Measurements from ENCODE around the gene TBL2.
"Not testable (repeated sequence)": the region's sequence is repeated elsewhere in the genome, so short reads cannot be mapped to it uniquely, and the experiment has no call there.

TBL2 gene

DNA sequence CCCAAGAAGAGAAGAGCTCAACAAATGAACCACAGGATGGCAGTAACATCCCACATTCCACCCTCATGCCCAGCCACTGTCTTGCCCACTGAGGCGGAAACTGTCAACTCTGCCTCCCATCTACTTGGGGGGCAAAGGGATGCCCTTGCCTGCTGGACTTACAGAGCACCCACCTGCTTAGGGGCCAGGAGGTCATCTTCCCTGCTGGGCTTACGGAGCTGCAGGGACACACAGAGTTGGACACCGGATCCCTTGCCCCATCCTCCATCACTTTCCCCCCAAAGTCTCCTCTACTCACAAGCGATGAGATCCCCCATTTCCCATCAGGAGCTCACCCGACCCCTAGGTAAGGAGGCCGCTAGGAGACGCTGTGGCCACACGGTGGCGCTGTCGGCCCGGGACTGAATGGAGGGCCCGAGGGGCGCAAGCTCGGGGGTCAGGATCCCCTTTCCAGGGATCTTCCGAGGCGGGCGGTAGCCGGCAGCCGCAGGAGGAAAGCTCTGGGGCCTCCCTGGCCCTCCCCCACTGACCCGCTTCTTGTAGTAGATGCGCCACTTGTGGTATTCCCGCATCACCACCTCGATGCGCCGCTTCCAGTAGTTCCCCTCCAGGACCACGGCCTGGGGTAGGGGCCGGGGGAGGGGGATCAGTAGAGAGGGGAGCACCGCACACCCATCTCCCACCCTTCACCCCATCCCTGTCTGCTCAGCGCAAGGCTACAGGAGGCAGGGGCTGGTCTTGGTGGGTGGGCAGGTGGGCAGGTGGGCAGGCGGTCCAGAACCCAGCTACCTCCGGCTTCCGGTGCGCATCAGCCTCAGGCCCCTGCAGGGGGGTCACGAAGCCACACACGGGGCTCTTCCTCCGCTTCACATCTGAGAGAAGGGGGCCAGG lies 28.7 kb upstream of the TBL2 start:
- peak; percentile 73 for DNase-seq

DNA sequence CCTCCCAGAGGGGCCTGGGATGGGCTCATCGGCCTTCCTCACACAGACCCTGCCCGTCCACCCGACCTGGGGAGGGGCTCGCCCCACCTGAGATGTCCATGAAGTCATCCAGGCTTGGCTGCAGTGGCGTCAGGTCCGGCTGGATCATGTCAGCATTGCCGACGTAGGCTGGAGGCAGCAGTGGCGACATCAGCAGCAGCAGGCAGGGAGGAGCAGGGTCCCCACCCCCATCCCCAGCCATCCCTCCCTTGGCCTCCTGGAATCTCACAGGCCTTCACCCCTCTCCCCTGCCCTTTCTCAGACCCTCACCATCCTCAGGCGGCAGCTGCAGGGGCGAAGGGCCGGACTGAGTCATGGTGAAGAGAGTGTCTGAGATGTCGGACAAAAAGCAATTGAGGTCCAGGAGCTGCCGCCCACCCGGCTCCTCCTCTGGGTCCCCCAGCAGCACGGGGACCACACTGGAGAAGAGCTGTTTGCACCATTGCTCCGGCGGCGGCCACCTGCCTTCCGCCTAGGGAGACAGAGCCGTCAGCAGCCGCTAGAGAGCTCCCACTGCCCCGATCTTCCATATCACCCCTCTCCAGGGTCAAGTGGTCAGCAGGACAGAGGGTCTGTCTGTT lies 27.3 kb upstream of the TBL2 start:
- no peak for DNase-seq

- DNase-seq = no peak
These were observed 24.6 kb upstream of the TBL2 start for GRCh38 chr7:73602721-73603651.

DNA sequence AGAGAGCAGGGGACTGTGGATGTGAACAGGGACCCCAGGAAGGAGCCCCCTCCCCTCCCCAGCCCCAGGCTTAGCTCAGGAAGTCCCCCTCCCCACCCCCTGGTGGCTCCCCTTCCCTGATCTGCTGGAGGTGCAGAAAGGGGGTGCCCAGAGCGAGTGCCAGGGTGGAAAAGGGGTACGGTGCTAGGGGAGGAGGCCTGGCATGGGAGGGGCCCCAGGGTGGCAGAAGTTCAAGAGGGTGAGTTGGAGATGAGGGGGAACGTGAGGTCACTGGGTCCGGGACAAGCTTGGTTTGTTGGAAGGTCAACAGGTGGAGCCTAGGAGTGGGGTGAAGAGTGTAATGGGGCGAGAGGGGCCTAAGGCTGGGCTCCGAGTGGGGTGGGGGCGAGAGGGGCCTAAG lies 21.5 kb upstream of the TBL2 start:
- no peak for DNase-seq

DNA sequence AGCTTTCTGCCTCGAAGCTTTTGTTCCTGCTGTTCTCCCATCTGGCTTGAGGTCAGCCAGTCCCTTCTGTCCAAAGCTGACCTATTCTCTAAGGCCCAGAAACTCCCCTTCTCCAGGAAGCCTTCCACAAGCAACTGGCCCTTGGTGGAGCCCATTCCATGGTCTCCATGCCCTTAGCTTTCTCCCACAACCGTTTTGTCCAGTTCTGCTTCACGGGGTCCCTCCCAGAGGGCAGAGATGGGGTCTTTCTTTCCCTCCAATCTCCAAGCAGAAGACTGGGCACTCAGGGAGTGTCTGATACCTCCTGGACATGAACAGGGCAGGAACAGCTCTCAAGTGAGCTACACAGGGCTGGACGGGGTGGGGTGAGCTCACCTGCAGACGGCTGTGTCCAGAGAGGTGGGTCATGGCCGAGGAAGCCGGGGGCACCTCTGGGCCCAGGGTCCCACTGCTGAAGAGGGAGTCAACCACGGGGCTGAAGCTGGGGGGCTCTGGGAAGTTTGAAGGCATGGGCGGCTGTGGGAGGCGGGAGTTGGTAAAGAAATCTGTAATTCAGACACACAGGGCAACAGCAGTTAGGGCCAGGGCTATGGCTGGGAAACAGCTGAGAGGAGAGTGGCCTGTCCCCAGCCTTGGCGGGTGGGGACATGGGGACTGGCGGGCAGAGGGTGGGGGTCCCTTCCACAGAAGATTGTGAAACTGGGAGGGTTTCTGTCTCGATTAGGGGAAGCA lies 20.9 kb upstream of the TBL2 start:
- no peak for DNase-seq

- no peak for DNase-seq
These were observed 19.8 kb upstream of the TBL2 start for GRCh38 chr7:73597978-73598782.

DNA sequence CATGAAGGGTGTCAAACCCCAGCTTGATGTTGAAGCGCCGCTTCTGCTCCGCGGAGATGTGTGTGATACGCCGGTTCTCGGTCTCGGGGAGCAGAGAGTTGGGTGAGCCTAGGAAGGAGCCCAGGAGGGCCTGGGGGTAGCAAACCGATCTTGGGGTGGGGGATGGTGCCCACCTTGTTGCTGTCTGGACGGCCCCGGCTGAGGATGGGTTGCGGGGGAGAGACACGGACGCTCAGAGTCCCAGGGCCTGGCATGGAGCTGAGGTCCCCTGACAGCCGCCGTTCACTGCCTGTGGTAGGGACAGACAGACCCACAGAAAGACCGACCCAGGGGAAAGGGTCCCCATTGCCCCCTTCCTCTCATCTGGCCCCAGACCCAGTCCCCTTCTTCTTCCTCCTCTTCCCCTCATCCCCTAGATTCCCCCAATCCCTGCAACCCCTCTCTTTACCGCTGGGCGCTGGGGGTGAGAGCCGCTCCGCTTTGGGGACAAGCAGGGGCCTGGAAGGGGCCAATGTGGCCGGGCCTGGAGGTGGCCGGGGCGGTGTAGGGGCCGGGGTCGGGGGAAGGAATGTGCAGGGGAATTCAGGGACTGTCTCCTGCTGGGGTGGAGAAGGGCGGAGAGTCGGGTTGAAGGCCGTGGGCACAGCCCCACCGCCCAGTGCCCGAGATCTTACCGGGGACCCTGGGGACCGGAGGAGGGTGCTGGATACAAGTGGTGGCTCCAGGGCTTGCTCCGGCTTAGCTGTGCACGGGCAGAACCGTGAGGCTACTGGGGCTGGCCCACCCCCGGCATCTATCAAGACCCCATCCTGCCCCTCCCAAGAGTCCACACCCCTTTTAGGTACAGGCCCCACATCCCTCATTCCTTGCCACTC lies 18.0 kb upstream of the TBL2 start:
- DNase-seq = no peak

- no peak for DNase-seq
These were observed 17.0 kb upstream of the TBL2 start for GRCh38 chr7:73595358-73595757.

DNA sequence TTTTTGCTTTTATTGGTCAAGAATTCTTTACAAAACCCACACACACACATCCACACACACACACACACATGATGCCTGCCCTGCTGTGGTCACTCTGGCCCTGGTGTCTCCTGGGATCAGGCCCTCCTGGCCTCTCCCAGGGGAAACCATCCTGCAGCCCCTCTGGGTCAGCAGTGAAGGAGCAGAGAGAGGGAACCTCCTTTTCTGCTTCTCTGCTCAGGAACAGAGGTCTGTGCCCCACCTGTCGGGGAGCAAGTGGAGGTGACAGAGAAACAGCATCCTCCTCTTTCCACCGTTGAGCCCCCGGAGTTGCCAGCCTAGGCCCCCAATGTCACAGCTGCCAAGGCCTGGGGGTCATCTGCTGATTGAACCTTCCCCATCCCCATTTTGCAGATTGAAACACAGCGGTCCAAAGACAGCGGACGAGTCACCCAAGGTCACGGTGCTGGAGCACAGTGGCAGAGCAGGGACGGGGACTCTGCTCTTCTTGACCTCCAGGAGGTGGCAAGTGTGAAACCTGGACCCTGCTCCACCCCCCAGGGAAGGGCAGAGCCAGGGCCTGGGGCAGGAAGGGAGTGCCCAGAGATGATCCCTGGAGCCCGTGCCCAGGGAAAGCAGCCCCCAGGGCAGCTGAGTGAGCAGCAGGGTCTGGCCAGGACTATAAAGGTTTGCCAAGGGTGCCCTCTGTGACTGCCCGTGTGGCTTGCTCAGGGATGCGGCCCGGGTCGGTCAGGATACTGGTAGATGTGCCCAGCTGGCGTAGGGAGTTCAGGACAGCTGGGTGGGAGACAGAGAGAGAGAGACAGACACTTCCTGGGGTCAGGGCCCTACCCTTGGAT lies 15.0 kb upstream of the TBL2 start:
- DNase-seq = no peak

DNA sequence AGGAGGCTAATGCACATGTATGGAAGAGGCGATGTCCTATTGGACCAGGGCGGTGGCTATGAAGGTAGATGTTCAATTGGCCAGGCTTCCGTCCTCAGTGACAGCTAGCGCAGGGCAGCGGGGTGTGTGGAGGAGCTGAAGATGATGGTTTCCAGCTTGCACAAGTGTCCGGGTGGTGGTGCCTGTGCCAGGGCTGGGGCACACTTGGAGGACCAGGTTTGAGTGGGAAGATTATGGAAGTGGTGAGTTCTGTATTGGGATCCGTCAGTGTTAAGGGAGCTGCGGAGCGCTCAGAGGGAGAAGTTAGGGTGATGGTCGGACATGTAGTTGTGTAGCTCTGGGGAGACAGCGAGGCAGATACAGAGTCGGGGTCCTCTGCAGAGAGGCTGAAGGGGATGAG lies 8.5 kb upstream of the TBL2 start:
- DNase-seq = no peak

GRCh38 chr7:73585196-73585595 lies 6.8 kb upstream of the TBL2 start:
- no peak for DNase-seq

DNA sequence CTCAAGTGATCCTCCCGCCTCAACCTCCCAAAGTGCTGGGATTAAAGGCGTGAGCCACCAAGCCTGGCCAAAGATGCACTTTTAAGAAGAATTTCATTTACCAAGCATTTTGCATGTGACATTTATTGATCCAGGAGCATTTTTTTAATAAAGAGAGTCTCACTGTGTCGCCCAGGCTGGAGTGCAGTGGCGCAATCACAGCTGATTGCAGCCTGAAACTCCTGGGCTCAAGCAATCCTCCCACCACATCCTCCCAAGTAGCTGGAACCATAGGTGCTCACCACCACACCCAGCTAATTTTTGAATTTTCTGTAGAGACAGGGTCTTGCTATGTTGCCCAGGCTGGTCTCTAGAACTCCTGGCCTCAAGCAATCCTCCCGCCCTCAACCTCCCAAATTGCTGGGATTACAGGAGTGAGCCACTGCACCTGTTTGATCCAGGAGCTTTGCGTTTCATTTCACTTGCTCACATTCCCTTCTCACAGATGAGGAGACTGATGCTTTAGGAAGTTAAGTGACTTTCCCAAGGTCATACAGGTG lies 4.4 kb upstream of the TBL2 start:
- DNase-seq = no peak

DNA sequence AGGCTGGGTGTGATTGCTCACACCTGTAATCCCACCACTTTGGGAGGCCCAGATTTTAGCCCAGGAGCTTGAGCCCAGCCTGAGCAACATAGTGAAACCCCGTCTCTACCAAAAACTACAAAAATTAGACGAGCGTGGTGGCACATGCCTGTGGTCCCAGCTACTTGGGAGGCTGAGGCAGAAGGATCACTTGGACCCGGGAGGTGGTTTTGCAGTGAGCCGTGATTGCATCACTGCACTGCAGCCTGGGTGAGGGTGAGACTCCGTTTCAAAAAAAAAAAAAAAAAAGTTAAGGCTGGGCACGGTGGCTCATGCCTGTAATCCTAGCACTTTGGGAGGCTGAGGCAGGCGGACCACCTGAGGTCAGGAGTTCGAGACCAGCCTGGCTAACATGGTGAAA lies 2.6 kb upstream of the TBL2 start:
- DNase-seq = not testable (repeated sequence)

DNA sequence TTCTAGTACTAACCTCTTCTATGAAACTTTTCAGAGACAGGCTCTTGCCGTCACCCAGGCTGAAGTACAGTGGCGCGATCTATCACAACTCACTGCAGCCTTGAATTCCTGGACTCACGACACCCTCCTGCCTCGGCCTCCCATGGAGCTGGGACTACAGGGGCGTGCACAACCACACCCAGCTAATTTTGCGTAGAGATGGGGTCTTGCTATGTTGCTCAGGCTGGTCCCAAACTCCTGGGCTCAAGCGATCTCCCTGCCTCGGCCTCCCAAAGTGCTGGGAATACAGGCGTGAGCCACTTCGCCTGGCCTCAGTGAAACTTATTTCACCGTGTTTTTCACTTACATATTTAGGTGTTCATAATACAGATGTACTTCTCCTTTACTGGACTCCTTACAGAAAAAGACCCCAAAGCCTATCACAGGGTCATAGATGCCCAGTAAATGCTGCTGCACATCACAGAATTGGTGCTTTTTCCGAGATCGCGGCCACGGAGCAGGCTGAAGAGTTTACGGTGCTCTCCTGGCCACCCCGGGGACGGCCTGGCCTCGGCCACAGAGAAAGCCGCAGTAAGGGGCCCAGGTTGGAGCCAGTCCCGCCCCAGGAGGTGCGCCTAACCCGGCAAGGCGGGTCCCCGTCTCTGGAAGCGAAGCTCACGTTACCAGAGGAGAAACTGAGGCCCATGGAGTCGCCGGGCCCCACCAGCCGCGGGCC lies 595 bp downstream of the TBL2 start:
- DNase-seq = no peak

GRCh38 chr7:73573791-73574190 lies 4.6 kb downstream of the TBL2 start:
- DNase-seq = no peak

DNA sequence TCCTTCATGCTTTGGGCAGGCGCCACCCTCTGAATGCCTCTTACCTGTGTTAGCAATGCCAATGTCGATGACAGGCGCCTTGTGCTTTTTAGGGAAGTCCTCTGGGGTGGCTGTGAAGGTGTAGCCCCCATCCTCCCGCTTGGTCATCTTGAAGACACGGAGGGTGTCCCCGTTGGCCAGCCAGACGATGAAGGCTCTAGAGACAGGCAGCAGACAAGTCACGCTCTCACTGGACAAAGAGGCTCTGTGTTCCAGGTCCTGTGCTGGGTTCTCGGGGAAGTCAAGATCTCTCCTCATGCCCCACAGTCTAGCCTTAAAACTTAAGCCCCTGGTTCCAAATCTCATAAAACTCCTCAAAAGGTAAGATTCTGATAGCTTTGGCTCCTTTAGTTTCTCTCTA lies 5.1 kb downstream of the TBL2 start:
- DNase-seq = no peak

DNA sequence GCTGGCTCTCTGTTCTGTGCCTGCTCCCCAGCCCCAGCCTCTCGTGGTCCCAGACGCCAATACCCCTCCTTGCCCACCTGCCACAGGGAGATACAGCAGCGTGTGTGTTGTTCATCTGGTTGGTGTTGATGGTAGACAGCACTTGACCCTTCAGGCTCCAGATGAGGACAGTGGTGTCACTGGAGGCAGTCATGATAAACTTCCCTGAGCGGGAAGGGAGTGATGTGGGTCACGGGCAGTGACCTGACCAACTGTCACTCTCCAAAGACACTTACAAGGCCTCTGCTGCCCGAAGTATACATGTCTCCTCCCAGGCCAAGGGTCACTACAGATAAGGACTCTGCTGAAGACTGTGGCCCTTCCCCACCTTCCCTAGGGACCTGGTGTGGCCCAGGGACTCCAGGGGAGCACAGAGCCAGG lies 5.6 kb downstream of the TBL2 start:
- no peak for DNase-seq

DNA sequence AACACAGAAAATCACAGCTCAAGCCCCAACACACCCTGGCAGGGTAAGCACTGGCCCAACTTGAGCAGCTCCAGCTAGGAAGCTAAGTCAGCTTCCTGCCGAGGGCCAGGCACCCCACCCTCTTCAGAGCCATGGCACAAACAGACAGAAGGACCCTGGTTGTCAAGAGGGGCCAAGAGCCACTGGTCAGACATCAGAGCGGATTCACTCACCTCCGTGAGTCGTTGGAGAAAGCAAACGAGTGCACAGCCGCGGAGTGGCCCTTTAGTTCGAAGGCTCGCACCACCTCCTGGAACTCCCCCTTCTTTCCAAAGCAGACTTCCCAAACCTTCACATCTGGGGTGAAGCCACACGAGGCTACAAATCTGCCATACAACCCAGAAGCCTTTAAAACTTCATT lies 7.4 kb downstream of the TBL2 start:
- no peak for DNase-seq

DNA sequence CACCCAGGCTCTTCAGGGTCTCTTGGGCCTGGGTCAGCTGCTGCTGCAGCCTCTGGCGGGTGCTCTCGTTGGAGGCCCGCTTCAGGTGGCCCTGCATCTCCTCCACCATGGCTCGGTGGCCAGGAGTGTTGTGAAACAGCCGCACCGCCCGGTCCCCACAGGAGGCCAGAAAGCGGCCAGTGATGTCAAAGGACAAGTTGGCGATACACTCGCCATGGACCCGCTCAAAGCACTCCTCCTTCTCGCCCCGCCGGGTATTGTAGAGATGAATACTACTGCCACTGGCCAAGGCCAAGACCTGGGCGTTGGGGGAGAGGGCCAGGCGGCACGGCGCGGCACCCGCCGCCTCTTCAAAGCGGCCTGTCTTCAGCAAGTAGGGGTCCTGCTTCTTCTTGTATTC lies 7.9 kb downstream of the TBL2 start:
- DNase-seq = no peak

Data from T-helper 9 cell (primary cell).